Smooth muscle cell (in vitro differentiated cells): ENCODE data around the gene MAPKAP1. TPM values are rescaled to one million over a fixed set of nuclear protein-coding genes. Genes with fewer than 3 reads are reported as not detected.

ENCODE experiments used
- DNase-seq: peaks from one replicate; lab custom pipeline; 2025; ENCODE audit not compliant: unreplicated experiment; lab: John Stamatoyannopoulos, UW
- H2AFZ ChIP-seq: fragments of 200-600 bp; sonication (generic); 2 replicates; pipeline ENCODE4 v1.6.0; 2016; ENCODE audit warnings: antibody characterized with exemption, low read depth, mild to moderate bottlenecking
- H3F3A ChIP-seq: fragments of 200-600 bp; sonication (generic); 2 replicates; pipeline ENCODE4 v1.6.0; 2017; ENCODE audit warnings: antibody characterized with exemption, low read depth
- H3K27ac ChIP-seq: fragments of 200-600 bp; sonication (generic); 2 replicates; pipeline ENCODE4 v1.5.1; 2016; ENCODE audit warnings: low read depth, mild to moderate bottlenecking
- H3K27me3 ChIP-seq: fragments of 200-600 bp; sonication (generic); 2 replicates; pipeline ENCODE4 v1.6.1; 2016; ENCODE audit warnings: low read depth, mild to moderate bottlenecking
- H3K36me3 ChIP-seq: fragments of 200-600 bp; sonication (generic); 2 replicates; pipeline ENCODE4 v1.5.1; 2016; ENCODE audit warnings: low read depth
- H3K4me1 ChIP-seq: fragments of 200-600 bp; sonication (generic); 2 replicates; pipeline ENCODE4 v1.5.1; 2016; ENCODE audit warnings: low read depth
- H3K4me2 ChIP-seq: fragments of 200-600 bp; sonication (generic); 2 replicates; pipeline ENCODE4 v1.6.0; 2016; ENCODE audit warnings: mild to moderate bottlenecking
- H3K4me3 ChIP-seq: fragments of 200-600 bp; sonication (generic); 2 replicates; pipeline ENCODE4 v1.5.1; 2016; ENCODE audit warnings: mild to moderate bottlenecking
- H3K79me2 ChIP-seq: fragments of 200-600 bp; sonication (generic); 2 replicates; pipeline ENCODE4 v1.6.0; 2016; ENCODE audit warnings: low read depth, mild to moderate bottlenecking
- H3K9ac ChIP-seq: fragments of 200-600 bp; sonication (generic); 2 replicates; pipeline ENCODE4 v1.6.0; 2016; ENCODE audit warnings: low read depth
- H3K9me3 ChIP-seq: fragments of 200-600 bp; sonication (generic); replicated peaks from 2 replicates; pipeline ENCODE4 v1.5.1; 2016; ENCODE audit warnings: low read depth
- H4K20me1 ChIP-seq: fragments of 200-600 bp; sonication (generic); 2 replicates; pipeline ENCODE4 v1.6.0; 2016; ENCODE audit warnings: low read depth
- WGBS: methylation state at CpG from one replicate; pipeline ENCODE4 v1.1.7; 2016; ENCODE audit warnings: low lambda C conversion rate; 5-methylcytosine and 5-hydroxymethylcytosine counted together
- polyA plus RNA-seq: library from polyadenylated mRNA; unstranded; fragments of >200 nt; fragmentation: Nextera tagmentation; extraction: Ambion mirVana; gene quantifications from 2 replicates; pipeline ENCODE4 v1.2.1, GENCODE V29; 2016
- total RNA-seq: library from RNA; depleted of rRNA; stranded (reverse); fragments of >200 nt; gene quantifications from 2 replicates; pipeline ENCODE4 v1.2.3, GENCODE V29; 2014
- TF ChIP-seq, protein P1 (sequence below): fragments of 200-600 bp; sonication (generic); IDR thresholded peaks from 2 replicates; pipeline ENCODE4 v1.5.1; 2017; ENCODE audit warnings: borderline replicate concordance, mild to moderate bottlenecking, antibody characterized with exemption; ENCODE audit not compliant: insufficient read depth, poor library complexity, severe bottlenecking

MAPKAP1 gene
- total and polyA plus RNA-seq, 2 experiments from 2014 or later: 50.1 to 74.5 TPM

DNA sequence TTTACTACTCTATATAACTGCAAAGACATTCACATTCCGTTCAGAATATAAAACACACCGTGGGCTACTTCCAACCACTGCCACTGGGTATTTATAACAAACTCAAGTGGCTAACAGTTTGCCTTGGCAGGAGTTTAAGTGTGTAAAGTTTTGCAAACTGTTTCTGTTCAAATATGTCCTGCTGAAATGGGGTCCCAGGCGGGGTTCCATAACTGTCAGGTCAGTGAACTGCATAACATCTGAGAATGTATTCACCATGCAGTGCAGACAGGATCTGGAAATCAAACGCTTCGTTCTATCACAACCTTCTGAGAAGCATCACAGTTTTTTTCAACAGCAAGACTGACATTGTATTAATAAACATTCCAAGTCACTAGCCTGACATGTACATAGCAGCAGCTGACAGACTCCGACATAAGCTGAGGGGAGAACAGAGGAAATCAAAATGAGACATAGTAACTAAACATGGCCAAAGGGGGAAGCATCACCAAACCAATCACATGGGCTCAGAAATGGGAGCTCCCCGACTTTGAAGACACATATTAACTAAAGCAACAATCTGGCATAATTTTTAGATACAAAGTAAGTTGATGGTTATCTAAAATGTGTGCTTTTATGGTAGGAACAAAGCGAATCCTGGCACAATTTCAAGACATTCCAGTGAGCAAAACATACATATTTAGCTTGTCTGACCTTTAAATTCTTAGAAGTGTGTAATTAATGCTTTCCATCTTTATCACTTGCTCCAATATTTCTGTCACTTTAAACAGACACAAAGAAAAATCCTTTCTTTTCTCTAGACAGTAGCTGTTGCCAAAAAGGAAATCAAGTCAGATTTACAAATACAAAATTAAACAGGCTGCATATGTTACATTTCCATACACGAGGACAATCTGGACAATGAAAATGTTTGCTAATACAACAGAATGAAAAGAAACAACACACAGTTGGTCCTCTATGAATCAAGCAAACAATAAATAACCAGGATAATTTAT is 156.8 kb downstream of the MAPKAP1 start:
- H3K27me3 ChIP-seq: no peaks in the 10 kb centered on the region
- no peaks in the 10 kb centered on the region for H3K9me3 ChIP-seq
- H2AFZ ChIP-seq: no peak overlapping the region
- no peak overlapping the region for H3K9ac ChIP-seq
- H3K4me2 ChIP-seq: no peak overlapping the region
- H3K4me3 ChIP-seq: no peak overlapping the region
- H3K27ac ChIP-seq: no peak overlapping the region
- 76% methylated on average over 9 of the region's 9 CpGs for WGBS
- H3K36me3 ChIP-seq: no peaks in the 10 kb centered on the region
- peaks cover 4% of the 10 kb centered on the region for H3K4me1 ChIP-seq
- H3F3A ChIP-seq: no peaks in the 10 kb centered on the region
- H3K79me2 ChIP-seq: peaks cover 6% of the 10 kb centered on the region
- H4K20me1 ChIP-seq: peaks cover 3% of the 10 kb centered on the region
- DNase-seq: no peak
- TF ChIP-seq, protein P1, sequence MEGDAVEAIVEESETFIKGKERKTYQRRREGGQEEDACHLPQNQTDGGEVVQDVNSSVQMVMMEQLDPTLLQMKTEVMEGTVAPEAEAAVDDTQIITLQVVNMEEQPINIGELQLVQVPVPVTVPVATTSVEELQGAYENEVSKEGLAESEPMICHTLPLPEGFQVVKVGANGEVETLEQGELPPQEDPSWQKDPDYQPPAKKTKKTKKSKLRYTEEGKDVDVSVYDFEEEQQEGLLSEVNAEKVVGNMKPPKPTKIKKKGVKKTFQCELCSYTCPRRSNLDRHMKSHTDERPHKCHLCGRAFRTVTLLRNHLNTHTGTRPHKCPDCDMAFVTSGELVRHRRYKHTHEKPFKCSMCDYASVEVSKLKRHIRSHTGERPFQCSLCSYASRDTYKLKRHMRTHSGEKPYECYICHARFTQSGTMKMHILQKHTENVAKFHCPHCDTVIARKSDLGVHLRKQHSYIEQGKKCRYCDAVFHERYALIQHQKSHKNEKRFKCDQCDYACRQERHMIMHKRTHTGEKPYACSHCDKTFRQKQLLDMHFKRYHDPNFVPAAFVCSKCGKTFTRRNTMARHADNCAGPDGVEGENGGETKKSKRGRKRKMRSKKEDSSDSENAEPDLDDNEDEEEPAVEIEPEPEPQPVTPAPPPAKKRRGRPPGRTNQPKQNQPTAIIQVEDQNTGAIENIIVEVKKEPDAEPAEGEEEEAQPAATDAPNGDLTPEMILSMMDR: no peak

DNA sequence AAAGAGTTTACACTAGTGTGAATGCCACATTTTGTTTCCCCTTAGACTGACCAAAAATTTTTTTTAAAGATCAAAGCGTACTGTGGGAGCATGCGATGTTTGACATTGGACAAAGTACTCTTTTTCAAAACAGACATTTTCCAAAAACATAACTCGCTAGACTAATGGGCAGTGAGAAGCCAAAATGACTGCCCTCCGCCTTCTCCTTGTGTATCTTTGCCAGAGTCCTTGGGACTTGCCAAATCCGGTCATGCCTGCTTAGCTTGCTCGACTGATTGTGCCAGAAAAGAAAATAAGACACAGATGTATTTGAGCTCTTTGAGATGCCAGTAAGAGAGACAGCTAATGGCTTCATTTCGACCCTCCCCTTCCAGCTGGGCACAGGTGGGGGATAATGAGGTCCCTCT is 157.5 kb downstream of the MAPKAP1 start:
- Histone ChIP-seq H3K79me2 (peaks cover 6% of the 10 kb centered on the region), H3K4me2 (no peak overlapping the region), H3K36me3 (no peaks in the 10 kb centered on the region), H4K20me1 (peaks cover 3% of the 10 kb centered on the region), H3K27me3 (no peaks in the 10 kb centered on the region), H3K9me3 (no peaks in the 10 kb centered on the region), H3K4me3 (no peak overlapping the region), H3F3A (no peaks in the 10 kb centered on the region), H3K9ac (no peak overlapping the region), H3K4me1 (peaks cover 4% of the 10 kb centered on the region), H2AFZ (no peak overlapping the region), H3K27ac (no peak overlapping the region)
- 84% methylated on average over 7 of the region's 7 CpGs for WGBS
- TF ChIP-seq, protein P1: no peak
- DNase-seq: no peak

DNA sequence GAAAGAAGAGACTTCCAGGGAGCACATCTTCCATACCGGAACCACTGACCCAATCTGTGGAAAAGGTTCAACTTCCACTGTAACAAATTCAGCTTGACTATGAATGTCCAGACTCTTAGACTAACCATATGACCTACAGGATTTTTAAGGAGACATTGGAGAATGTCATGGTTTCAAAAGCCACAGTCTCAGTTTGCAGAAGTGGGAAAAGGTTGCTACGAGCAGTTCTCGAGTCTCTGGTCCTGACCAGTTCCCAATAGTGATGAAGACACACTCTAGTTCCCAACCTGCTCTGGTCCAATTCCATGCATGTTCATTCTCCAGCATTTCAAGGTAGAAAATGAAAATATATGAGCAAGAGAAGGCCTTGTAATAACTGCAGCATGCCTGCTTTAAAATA is 158.0 kb downstream of the MAPKAP1 start:
- Histone ChIP-seq H3K9ac (no peak overlapping the region), H2AFZ (no peak overlapping the region), H3F3A (no peaks in the 10 kb centered on the region), H3K9me3 (no peaks in the 10 kb centered on the region), H3K27me3 (no peaks in the 10 kb centered on the region), H3K27ac (no peak overlapping the region), H3K36me3 (no peaks in the 10 kb centered on the region), H3K79me2 (peaks cover 6% of the 10 kb centered on the region), H3K4me1 (peaks cover 4% of the 10 kb centered on the region), H3K4me3 (no peak overlapping the region), H3K4me2 (no peak overlapping the region), H4K20me1 (no peaks in the 10 kb centered on the region)
- no peak for DNase-seq
- 95% methylated on average over 3 of the region's 3 CpGs for WGBS
- TF ChIP-seq, protein P1: no peak
